Measurements from ENCODE around the gene TMEM131. TPM values are rescaled to one million over a fixed set of nuclear protein-coding genes. Genes with fewer than 3 reads are reported as not detected.
A peak's percentile ranks its signal among the peaks of the same experiment; 100 is the strongest.

TMEM131 gene
- total and polyA plus RNA-seq, 7 donors, result 7.7 to 33.3 (median 20.1) TPM

- Histone ChIP-seq H3K27ac (no peak overlapping the region), H3K36me3 (ENCODE audit: insufficient read depth in 1 of 2, low read depth in 1 of 2) (peaks cover 0 to 61% of the 10 kb centered on the region in 2 donors), H3K9me3 (no peaks in the 10 kb centered on the region), H3K27me3 (ENCODE audit: insufficient read depth in 3 of 3, low read length in 2 of 3) (no peaks in the 10 kb centered on the region), H3K4me3 (no peak overlapping the region), H3K4me1 (no peaks in the 10 kb centered on the region)
- DNase-seq (no peak), ATAC-seq (no peak)
- TF ChIP-seq, protein P1, sequence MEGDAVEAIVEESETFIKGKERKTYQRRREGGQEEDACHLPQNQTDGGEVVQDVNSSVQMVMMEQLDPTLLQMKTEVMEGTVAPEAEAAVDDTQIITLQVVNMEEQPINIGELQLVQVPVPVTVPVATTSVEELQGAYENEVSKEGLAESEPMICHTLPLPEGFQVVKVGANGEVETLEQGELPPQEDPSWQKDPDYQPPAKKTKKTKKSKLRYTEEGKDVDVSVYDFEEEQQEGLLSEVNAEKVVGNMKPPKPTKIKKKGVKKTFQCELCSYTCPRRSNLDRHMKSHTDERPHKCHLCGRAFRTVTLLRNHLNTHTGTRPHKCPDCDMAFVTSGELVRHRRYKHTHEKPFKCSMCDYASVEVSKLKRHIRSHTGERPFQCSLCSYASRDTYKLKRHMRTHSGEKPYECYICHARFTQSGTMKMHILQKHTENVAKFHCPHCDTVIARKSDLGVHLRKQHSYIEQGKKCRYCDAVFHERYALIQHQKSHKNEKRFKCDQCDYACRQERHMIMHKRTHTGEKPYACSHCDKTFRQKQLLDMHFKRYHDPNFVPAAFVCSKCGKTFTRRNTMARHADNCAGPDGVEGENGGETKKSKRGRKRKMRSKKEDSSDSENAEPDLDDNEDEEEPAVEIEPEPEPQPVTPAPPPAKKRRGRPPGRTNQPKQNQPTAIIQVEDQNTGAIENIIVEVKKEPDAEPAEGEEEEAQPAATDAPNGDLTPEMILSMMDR (IDR thresholded peaks at IDR 0.05), result no peak
- intact Hi-C loops (cut with DNase I), result no loop called here
- WGBS, 3 donors, result 89 to 91% (median 90%) methylated on average over 3 of the region's 3 CpGs
Measured at GRCh38 chr2:97752342-97753334, 243.1 kb downstream of the TMEM131 start.

DNA sequence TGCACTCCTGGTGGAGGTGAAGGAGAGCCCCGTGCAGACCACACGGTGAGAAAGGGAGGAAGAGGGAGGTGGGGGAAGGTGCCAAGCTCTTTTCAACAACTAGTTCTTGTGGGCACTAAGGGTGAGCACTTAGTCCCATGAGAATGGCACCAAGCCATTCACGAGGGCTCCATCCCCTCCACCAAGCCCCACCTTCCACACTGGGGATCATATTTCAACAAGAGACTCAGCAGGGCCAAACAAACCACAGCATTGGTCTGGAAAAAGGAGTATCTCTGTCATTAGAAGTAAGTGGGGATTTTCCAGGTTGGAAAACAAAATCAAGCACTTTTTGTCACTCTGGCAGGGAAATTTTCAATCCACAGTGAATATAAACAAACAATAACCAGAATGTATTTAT is 244.0 kb downstream of the TMEM131 start:
- H3K27ac ChIP-seq, result no peak overlapping the region
- H3K9me3 ChIP-seq, result no peaks in the 10 kb centered on the region
- no peaks in the 10 kb centered on the region for H3K4me1 ChIP-seq
- 38 to 46% (median 39%) methylated on average over 3 of the region's 3 CpGs for WGBS, 3 donors
- intact Hi-C loops (cut with DNase I), result no loop called here
- no peaks in the 10 kb centered on the region for H3K27me3 ChIP-seq (ENCODE audit: insufficient read depth in 3 of 3, low read length in 2 of 3)
- ATAC-seq (no peak), DNase-seq (no peak)
- H3K4me3 ChIP-seq, result no peak overlapping the region
- TF ChIP-seq, protein P1 (IDR thresholded peaks at IDR 0.05), result no peak
- peaks cover 0 to 52% of the 10 kb centered on the region in 2 donors for H3K36me3 ChIP-seq (ENCODE audit: insufficient read depth in 1 of 2, low read depth in 1 of 2)

GRCh38 chr2:97750017-97750416 is 245.7 kb downstream of the TMEM131 start:
- WGBS, 3 donors, result 93 to 98% (median 96%) methylated on average over 4 of the region's 4 CpGs
- no peak for ATAC-seq
- no peak for DNase-seq
- no peaks in the 10 kb centered on the region for H3K27me3 ChIP-seq (ENCODE audit: insufficient read depth in 3 of 3, low read length in 2 of 3)
- TF ChIP-seq, protein P1 (IDR thresholded peaks at IDR 0.05), result no peak
- no peak overlapping the region for H3K4me3 ChIP-seq
- H3K27ac ChIP-seq, result no peak overlapping the region
- H3K9me3 ChIP-seq, result no peaks in the 10 kb centered on the region
- H3K36me3 ChIP-seq (ENCODE audit: insufficient read depth in 1 of 2, low read depth in 1 of 2), result peaks cover 0 to 43% of the 10 kb centered on the region in 2 donors
- intact Hi-C loops (cut with DNase I), result no loop called here
- no peaks in the 10 kb centered on the region for H3K4me1 ChIP-seq

DNA sequence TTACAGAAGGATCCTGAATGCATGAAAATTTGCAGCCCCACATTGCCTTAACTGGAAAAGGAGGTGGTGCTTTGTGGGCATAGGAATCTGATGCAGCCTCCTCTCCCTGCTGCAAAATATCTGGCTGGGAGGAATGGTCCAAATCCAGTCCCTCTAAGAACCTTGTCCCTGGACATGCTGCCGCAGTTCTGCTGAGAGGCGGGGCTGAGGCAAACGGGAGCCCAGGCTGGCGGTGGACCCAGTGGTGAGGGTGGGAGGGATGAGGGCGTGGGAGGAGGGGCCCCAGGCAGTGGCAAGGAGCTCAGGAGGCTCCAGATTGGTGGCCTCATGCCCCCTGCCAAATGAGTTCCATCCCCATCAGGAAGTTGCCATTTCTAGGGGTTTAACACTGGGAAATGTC is 246.2 kb downstream of the TMEM131 start:
- H3K36me3 ChIP-seq (ENCODE audit: insufficient read depth in 1 of 2, low read depth in 1 of 2), result peaks cover 0 to 39% of the 10 kb centered on the region in 2 donors
- ATAC-seq (peak in 1 of 4 donors; percentile 33), DNase-seq (no peak)
- no peaks in the 10 kb centered on the region for H3K4me1 ChIP-seq
- TF ChIP-seq, protein P1 (IDR thresholded peaks at IDR 0.05), result no peak
- H3K27ac ChIP-seq, result no peak overlapping the region
- intact Hi-C loops (cut with DNase I), result no loop called here
- H3K27me3 ChIP-seq (ENCODE audit: insufficient read depth in 3 of 3, low read length in 2 of 3), result no peaks in the 10 kb centered on the region
- H3K4me3 ChIP-seq, result no peak overlapping the region
- WGBS, 3 donors, result 24 to 43% (median 37%) methylated on average over 5 of the region's 5 CpGs
- H3K9me3 ChIP-seq, result no peaks in the 10 kb centered on the region

Data from psoas muscle (tissue), 8 donors.